ENCODE measurements around the gene SRRM1. TPM values are rescaled to one million over a fixed set of nuclear protein-coding genes. Genes with fewer than 3 reads are reported as not detected.

The SRRM1 gene
- total and polyA plus RNA-seq, 12 donors: 26.0 to 83.0 (median 75.8) TPM

GRCh38 chr1:24652382-24652781, 9.3 kb downstream of the SRRM1 start:
- DNase-seq (no peak), ATAC-seq (no peak)
- Histone ChIP-seq H3K36me3 (peaks cover 0 to 100% (median 97%) of the 10 kb centered on the region in 9 donors), H3K9me3 (no peaks in the 10 kb centered on the region), H3K4me1 (no peaks in the 10 kb centered on the region), H3K27ac (no peak overlapping the region), H3K4me3 (no peak overlapping the region), H3K27me3 (no peaks in the 10 kb centered on the region)
- TF ChIP-seq, protein P1, sequence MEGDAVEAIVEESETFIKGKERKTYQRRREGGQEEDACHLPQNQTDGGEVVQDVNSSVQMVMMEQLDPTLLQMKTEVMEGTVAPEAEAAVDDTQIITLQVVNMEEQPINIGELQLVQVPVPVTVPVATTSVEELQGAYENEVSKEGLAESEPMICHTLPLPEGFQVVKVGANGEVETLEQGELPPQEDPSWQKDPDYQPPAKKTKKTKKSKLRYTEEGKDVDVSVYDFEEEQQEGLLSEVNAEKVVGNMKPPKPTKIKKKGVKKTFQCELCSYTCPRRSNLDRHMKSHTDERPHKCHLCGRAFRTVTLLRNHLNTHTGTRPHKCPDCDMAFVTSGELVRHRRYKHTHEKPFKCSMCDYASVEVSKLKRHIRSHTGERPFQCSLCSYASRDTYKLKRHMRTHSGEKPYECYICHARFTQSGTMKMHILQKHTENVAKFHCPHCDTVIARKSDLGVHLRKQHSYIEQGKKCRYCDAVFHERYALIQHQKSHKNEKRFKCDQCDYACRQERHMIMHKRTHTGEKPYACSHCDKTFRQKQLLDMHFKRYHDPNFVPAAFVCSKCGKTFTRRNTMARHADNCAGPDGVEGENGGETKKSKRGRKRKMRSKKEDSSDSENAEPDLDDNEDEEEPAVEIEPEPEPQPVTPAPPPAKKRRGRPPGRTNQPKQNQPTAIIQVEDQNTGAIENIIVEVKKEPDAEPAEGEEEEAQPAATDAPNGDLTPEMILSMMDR (IDR thresholded peaks at IDR 0.05): no peak
- 96% methylated on average over 13 of the region's 13 CpGs for WGBS, 2 donors
- intact Hi-C loops (cut with DNase I): loop anchor here in 3 of 10 donors (5.0 to 10.0 kb wide), 2 partner anchors 570 to 572 kb away; no protein-coding TSS in a partner anchor

DNA sequence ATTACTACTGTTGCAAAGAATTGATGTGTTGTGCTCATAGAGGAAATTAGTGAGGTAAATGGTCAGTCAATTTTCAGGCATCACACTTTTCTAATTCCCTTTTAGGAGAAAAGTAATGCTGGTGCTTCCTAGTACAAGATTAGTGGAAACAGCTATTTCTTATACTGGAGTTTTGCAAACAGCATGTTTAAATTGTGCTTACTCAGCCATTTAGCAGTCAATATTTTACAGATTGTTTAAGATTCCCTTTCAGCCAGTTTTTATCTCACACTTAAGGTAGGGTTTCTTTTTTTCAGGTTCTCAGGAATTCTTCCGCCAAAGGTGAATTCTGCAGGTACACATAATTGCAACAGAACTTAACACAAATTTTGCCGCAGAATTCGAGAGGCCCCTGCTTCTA, 10.9 kb downstream of the SRRM1 start:
- intact Hi-C loops (cut with DNase I): loop anchor here in 3 of 10 donors (5.0 to 10.0 kb wide), 2 partner anchors 568 to 571 kb away; no protein-coding TSS in a partner anchor
- Histone ChIP-seq H3K36me3 (peaks cover 0 to 100% (median 88%) of the 10 kb centered on the region in 9 donors), H3K27ac (no peak overlapping the region), H3K27me3 (no peaks in the 10 kb centered on the region), H3K9me3 (no peaks in the 10 kb centered on the region), H3K4me3 (no peak overlapping the region), H3K4me1 (no peaks in the 10 kb centered on the region)
- DNase-seq (no peak), ATAC-seq (no peak)
- WGBS, 2 donors: 96 to 99% methylated on average over 3 of the region's 3 CpGs
- TF ChIP-seq, protein P1 (IDR thresholded peaks at IDR 0.05): no peak

DNA sequence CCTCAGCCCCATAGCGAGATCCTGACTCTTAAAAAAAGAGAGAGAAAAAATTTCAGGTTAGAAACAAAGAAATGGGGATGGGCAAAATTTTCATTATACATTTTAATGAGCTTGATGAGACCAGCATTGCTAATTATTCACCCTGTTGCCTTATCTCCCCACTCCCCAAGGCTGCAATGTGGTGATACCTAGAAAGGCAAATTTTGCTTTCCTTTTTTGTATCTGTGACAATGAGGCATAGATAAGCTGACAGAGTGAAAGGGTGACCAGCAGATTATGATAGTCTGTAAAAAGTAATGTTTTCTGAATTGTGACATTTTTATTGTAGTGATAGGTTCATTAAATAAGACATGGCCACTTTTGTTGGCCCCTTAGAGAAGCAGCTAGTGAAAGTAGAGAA, 12.9 kb downstream of the SRRM1 start:
- no peak overlapping the region for H3K27ac ChIP-seq
- H3K36me3 ChIP-seq: peaks cover under 1 to 100% (median 79%) of the 10 kb centered on the region in 9 donors
- no peak for ATAC-seq
- DNase-seq: no peak
- TF ChIP-seq, protein P1 (IDR thresholded peaks at IDR 0.05): no peak
- 92 to 97% methylated on average over 1 of the region's 1 CpG for WGBS, 2 donors
- peaks cover 0 to 3% (median 0%) of the 10 kb centered on the region in 9 donors for H3K4me1 ChIP-seq
- H3K9me3 ChIP-seq: no peaks in the 10 kb centered on the region
- no peak overlapping the region for H3K4me3 ChIP-seq
- intact Hi-C loops (cut with DNase I): loop anchor here in 2 of 10 donors (10.0 kb wide), 1 partner anchor 569 kb away; no protein-coding TSS in a partner anchor
- no peaks in the 10 kb centered on the region for H3K27me3 ChIP-seq

DNA sequence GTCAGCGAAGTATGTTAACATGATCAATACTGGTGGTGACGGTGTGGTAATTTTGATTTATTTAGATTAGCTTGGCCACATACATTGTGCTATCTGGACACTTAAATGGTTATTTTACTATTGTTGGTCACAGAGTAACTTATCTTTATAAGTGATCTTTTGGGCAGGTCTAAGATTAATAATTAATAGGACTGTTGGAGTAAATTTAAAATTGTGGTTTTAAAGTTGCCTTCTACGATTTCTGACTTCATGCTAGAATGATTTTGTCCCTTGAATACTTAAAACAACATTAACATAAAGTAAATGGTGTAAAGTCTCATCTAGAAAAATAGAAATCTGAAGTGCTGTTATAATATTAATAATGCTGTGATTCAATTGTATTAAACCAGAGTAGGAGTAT, 14.7 kb downstream of the SRRM1 start:
- Histone ChIP-seq H3K36me3 (peaks cover 5 to 100% (median 79%) of the 10 kb centered on the region in 9 donors), H3K4me3 (no peak overlapping the region), H3K4me1 (peaks cover 0 to 3% (median 0%) of the 10 kb centered on the region in 9 donors), H3K27me3 (no peaks in the 10 kb centered on the region), H3K9me3 (no peaks in the 10 kb centered on the region), H3K27ac (no peak overlapping the region)
- intact Hi-C loops (cut with DNase I): loop anchor here in 2 of 10 donors (10.0 kb wide), 1 partner anchor 567 kb away; no protein-coding TSS in a partner anchor
- no peak for DNase-seq
- ATAC-seq: no peak
- TF ChIP-seq, protein P1 (IDR thresholded peaks at IDR 0.05): no peak
- WGBS, 2 donors: 96 to 98% methylated on average over 3 of the region's 3 CpGs
